HG03103 (cell line): ENCODE results near the gene HSPB2.
"Not testable (repeated sequence)": the region's sequence is repeated elsewhere in the genome, so short reads cannot be mapped to it uniquely, and the experiment has no call there.

Source experiments
- ATAC-seq: cut with Tn5 transposase; IDR thresholded peaks from one replicate; pipeline ENCODE4 v1.9.1; 2021; ENCODE audit warnings: low read depth; ENCODE audit not compliant: unreplicated experiment

Gene HSPB2, protein sequence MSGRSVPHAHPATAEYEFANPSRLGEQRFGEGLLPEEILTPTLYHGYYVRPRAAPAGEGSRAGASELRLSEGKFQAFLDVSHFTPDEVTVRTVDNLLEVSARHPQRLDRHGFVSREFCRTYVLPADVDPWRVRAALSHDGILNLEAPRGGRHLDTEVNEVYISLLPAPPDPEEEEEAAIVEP

DNA sequence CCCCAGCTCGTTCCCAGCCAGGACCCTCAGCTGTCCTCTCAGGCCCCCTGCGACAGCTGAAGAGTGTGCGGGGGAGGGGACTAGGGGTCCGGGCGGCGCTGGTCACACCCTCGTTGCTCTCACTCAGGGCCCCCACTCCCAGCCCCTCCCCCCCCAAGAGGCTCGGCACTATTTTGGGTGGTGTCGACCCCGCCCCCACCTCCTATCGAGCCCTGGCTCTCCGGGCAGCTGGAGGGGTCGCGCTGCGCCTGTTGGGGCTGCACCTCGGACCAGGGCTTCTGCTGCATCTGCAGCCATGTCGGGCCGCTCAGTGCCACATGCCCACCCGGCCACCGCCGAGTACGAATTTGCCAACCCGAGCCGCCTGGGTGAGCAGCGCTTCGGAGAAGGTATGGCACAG is at the start of gene HSPB2:
Gene HSPB2, plus strand, starts transcription at position 200 of the 400 bp plus-strand sequence. Its CDS starts 96 bp downstream, at position 296.
- no peak for ATAC-seq

DNA sequence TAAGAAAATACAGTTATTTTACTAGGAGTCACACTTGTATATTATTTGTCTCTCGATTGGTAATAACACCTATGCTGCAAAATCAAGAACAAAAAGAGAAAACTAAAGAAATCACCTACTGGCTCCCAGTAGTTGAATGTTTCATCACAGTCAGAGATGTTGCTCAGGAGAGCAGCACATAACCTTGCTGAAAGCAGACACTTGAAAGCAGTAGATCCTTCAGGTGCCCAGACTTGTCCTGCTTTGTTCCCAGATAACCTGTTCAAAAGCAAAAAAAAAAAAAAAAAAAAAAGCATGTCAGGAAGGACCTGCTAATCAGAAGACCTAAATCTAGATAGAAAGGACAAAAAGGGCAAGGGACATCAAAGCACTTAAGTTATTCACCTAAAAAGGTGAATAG is 42.4 kb upstream of the HSPB2 start:
- ATAC-seq = no peak

DNA sequence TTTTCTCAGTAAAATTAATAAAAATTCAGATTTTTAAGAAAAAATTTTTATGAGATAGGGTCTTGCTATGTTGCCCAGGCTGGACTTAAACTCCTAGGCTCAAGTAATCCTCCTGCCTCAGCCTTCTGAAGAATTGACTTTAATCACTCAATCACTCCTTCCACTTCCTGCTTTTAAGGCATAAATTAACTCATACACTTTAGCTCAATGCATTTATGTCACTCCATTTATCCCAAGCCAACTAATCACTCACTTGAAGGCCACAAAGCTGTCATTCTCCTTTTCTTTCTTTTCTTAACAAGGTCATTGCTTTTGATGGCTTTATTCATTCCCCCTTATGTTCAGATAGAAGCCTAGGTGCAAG is 42.0 kb upstream of the HSPB2 start:
- no peak for ATAC-seq

DNA sequence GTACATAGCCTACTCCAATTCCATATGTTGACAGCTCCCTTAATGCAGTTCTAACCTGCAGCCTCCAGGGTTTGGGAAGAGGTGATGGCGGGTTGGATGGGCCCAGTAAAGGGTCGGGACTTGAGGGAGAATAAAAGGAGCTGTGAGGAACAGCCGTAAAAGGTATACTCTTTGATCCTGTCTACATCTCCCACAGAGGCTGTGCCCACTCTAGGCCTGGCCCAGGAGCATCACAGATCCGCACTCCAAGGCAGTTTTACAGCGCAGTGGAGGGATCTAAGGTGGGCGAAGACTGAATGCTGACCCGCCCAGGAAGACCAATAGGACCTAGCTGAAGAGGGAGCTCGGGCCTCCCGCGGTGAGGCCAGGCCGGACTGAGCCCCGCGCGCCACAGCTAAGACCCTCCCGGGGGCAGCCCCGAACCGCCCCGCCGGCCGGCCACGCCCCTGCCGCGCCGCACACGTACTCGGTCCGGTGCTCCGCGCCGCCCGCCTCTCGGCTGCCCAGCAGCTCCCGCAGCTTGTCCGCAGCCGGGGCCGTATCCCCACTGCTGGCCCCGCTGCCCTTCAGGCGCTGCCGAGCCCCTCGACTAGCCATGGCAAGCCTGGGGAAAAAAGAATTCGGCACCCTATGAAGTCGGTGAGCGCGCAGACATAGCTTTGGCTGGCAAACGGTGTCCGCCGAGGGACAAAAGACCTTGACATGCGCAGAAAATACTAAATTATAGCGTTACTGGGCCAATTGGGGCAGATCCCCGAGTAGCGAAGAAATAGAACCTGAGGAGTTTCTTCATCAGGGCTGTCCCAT is 41.4 kb upstream of the HSPB2 start, which contains the start of gene ALG9:
Gene ALG9, minus strand, starts transcription at position 696 of the 807 bp plus-strand sequence. Its CDS starts 99 bp downstream, at position 597.
- ATAC-seq = peak; percentile 80

DNA sequence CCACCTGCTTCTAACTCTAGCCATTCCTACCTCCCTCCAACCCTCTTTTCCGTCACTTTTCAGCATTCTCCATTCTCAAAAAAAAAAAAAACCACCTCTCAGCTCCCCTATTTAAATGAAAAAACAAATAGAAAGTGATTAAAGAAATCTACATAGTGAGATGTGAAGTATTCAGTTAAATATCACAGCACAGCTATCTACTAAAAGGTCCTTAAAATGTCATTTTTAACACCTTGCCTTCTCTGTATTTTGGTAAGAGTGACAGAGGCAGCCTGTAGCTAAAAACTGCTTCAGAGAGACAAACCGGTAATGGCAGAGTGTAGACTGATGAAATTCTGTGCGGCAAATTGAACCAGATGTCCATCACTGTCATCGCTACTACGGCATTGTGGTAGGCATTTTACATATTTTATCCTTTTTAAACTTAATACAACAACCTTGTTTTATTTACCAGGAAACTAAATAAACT is 40.8 kb upstream of the HSPB2 start:
- ATAC-seq = no peak

DNA sequence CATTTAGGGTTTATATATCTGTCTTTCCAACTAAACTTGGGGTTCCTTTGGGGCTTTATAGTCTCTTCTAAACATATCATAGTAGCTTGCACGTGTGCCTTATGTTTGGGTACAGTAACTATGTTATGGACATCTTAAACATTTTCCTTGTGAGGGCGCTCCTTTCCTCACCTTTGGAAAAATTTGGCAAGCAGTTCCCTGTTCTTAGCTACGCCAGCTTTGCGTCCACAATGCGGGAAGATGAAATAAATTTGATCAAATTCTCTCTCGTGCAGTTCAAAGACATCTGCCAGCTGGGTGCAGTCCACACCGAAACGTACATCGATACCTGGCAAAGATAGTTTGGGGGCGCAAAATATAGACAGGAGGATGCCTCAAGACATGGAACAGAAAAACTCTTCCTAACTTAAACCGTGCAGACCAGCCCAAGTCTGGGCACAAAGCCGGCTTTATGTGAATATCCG is 34.1 kb upstream of the HSPB2 start:
- ATAC-seq = no peak

DNA sequence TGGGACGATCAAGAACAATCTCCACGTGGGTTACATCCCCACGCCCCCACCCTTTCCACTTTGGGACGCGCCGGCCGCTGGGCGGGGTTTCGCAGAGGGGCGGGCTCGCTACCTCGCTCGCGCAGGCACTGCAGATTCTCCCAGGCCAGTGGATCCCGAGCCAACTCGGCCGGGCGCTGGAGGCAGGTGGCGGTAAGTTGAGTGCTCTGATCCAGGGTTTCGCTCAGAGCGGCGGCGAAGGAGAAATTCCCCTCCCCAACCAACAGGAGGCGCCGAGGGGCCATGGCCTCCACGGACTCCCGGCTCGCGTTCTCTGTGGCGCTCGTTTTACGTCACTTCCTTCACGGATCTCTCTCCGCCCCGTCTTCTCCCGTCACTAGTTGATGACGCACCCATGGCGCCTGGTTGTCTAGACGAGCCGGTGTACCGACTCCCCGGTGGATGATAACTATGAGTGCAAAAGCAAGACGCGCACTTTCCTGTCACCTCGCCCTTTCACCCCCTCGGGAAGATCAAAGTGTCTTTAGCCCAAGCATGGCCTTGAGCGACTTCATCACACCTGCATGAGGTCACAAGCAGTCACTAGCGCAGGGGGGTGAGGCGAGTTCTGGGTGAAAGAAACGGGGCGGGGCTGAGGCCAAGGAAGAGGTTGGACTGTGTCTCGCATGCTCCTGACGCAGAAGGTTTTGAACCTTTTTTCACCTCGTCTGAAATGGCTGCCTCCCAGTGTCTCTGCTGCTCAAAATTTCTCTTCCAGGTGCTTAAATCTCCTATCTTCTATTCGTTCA is 33.5 kb upstream of the HSPB2 start, which contains the start of the genes CFAP68 and FDXACB1:
Gene CFAP68, plus strand, starts transcription at position 693 of the 788 bp plus-strand sequence. Its CDS starts 20 bp downstream, at position 713.
Gene FDXACB1, minus strand, starts transcription at position 317 of the 788 bp plus-strand sequence. Its CDS starts 33 bp downstream, at position 284.
- peak; percentile 89 for ATAC-seq

DNA sequence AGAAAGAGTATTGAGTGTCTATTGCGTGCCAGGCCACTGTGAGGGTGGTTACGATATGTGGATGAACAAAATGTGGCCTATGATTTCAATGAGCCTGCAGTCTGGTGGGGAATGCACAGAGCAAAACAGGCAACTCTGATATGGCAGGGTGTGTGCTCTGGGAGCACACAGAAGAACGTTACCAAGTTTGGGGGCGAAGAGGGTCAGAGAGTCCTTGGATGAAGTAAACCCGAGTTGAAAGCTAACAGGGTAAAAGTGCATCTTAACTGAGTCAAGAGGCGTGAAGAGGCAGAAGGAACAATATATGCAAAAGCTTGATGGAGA is 32.9 kb upstream of the HSPB2 start:
- peak; percentile 4 for ATAC-seq

DNA sequence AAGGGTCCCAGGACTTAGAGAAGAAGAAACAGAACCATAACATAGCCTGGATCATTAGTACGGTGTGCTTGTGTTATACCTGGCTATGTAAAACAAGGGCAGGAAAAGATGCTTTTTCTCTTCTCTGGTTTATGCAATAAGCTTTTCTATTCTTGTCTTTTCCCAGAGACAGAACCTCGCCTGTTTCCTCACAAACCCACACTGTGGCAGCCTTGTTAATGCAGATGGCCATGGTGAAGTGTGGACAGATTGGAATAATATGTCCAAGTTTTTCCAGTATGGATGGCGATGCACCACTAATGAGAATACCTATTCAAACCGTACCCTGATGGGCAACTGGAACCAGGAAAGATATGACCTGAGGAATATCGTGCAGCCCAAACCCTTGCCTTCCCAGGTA is 30.3 kb upstream of the HSPB2 start:
- no peak for ATAC-seq

DNA sequence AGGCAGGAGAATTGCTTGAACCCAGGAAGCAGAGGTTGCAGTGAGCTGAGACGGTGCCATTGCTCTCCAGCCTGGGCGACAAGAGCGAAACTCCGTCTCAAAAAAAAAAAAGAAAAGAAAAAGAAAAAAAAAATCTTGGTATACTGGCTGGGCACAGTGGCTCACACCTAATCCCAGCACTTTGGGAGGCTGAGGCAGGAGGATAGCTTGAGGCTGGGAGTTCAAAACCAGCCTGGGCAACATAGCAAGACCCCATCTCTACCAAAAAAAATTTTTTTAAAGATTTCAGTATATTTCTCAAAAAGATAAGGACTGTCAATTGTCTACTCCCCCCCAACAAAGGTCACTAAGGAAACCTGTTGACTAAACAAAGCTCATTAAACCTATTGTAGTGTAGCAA is 27.5 kb upstream of the HSPB2 start:
- ATAC-seq = not testable (repeated sequence)

DNA sequence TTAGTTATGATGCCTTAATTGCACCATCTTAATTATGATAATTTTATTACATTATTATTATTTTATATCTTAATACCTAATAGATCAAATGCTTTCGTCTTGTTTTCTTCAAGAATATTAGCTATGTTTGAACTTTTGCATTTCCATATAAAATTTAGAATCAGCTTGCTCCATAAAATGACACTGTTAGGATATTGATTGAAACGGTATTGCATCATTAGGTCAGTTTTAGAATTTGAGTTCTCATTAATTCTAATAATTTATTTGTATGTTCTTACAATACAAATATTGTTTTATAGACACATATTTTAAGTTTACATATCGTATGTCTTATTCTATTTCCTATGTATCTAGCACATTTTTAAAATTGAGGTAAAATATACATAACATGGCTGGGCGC is 26.5 kb upstream of the HSPB2 start:
- ATAC-seq = no peak

DNA sequence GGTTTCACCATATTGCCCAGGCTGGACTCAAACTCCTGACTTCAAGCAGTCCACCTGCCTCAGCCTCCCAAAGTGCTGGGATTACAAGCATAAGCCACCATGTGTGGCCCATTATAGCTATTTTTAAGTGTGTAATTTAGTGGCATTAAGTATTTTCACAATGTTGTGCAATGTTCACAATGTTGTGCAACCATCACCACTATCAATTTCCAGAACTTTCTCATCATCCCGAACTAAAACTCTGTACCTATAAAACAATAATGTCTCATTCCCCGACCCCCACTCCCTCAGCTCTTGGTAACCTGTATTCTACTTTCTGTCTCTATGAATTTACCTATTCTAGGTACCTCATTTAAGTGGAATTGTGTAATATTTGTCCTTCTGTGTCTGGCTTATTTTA is 25.7 kb upstream of the HSPB2 start:
- no peak for ATAC-seq

DNA sequence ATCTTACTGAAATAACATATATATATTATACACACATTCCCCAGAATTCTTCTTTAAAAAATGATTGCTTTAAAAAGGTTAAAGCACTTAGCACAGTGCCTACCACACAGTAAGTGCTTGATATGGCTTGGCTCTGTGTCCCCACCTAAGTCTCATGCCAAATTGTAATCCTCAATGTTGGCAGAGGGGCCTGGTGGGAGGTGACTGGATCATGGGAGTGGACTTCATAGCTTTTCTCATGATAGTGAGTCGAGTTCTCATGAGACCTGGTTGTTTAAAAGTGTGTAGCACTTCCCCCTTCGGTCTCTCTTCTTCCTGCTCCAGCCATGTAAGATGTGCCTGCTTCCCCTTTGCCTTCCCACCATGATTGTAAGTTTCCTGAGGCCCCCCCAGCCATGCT is 7.1 kb upstream of the HSPB2 start:
- ATAC-seq = no peak

DNA sequence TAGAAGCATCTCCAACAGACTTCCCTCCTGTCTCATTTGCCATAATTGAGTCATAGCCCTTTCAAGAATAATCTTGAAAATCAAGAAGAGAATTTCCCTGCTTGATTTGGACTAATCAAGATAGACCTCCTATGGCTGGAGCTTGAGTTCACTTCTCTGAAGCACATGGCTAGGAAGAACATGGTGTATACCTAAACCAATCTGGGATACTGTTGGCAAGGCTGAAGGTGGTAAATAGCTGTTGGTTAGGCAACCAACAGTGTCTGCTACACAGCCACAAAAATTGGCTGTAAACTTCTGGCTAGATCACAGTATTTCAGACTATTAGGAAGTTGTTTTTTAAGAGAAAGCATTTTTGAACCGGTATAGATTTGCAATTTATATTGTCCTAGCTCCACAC is 5.9 kb upstream of the HSPB2 start:
- ATAC-seq = no peak

DNA sequence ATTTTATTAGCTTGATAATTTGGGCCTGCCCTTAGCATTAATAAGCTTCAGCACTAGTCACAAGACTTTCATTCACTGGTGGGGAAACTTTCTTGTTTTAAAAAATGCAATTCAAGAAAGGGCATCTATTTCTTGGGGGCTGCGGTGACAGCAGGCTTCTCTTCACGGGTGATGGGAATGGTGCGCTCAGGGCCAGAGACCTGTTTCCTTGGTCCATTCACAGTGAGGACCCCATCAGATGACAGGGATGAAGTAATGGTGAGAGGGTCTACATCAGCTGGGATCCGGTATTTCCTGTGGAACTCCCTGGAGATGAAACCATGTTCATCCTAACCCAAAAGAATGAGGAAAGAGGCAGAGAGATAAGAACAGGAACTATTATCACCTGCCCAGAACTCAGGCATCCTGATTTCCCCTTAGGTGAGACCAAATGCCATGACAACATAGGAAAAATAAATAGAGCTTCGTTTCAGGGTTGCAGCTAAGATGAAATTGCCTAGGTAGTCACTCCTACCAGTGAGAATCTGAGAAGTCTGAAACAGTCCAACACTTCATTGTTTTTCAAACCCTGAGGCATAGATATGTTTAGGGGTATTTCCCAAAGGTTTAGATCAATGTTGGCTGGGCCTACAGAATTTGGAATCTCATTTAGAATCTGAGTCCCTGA is 3.8 kb upstream of the HSPB2 start:
- no peak for ATAC-seq

DNA sequence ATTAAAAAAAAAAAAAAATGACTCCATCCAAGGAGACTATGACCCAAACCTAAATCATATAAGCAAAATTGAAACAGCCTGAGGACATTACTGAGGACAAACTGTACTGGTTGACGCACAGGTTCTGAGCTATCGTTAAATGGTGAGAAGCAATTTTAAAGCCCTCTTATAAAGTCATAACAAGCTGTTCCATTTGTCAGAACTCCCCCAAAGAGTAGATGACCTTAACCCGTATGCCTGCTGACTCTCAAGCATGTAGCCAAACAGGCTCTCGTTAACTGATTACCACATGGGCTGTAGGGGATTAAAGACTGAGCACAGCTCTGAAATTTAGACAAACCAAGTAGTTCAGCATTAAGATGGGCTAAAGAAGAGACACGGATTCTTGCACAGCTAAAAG is 3.2 kb upstream of the HSPB2 start:
- no peak for ATAC-seq

DNA sequence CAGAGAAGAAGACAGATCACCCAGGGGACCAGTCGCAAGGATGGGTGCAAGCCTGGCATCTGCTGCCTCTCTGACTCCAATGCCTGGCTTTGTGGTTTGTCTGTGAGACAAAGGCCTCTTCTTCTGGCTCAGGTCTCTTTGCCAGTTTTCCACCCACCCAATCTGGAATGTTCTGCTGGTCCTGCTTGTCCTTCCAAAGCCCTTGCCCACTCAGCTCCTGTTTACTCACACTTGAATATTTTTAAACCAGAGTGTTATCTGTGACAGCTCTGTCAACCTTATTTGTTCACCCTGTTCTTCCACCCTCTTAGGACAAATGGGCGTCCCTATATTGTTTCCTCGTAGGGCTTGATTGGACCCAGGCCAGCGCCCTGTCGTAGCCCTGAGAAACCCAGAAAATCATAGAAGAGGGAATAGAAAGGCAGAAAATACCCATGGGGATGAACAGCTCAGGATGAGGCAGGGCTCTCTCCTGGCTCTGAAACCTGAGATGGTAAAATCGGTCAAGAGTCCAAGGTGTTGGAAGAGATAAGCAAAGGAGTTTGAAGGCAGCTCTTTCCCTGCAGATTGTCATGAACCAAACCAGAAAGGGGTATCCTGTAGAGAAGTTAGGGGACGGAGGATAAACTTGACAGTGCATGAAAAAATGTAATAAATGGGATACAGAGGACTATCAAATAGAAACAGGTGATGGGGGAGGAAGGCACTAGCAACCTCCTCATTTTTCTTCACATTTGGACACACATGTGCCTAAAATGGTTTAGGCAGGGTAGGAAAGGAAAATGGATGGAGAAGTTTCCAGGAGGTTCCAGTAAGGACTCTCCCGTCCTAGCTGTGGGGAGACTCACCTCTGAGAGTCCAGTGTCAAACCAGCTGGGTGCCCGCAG is 1.6 kb upstream of the HSPB2 start:
- no peak for ATAC-seq

DNA sequence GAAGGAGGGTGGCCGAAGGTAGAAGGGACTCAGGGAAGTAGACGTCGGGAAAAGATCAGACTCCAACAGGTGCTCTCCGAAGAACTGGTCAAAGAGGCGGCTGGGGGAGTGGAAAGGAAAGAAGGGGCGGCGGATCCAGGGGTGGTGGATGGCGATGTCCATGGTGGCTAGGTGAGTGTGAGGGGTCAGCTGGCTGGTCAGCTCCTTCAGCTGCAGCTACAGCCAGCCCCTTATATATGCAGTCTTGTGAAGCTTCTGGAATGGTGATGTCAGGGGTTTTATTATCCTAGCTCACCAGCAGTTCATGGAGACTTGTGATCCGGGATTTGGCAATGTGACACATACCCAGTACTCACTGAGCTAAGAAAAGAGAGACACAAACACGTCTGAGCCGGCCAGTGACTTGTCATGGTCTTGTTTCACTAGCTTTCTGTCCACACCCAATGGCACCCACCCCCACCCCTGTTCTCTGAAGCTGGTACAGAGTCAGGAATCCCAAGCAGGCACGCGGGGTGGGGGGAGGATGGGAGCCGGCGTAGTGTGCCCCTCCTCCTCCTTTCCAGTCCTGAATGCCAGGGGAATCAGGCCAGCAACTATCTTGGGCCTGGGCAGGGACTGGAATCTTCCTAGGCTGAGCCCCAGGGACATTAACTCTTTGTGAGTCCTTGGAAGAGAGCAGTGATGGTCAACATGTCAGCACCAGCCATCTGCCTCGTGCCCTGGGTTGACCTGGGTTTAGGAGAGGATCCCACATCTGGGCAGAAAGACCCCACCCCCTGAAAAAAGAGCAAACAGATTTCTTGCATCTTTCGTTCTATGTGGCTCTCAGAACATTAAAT is 752 bp upstream of the HSPB2 start, which contains the start of gene CRYAB:
Gene CRYAB, minus strand, starts transcription at position 208 of the 839 bp plus-strand sequence. Its CDS starts 46 bp downstream, at position 162.
- ATAC-seq = no peak
